ENCODE measurements around the gene RIN3.

Gene RIN3

GRCh38 chr14:92702441-92702918 is 188.9 kb downstream of the RIN3 start:
- DNase-seq = no peak

- no peak for DNase-seq
These were observed 189.9 kb downstream of the RIN3 start for GRCh38 chr14:92703516-92703915.

- DNase-seq = no peak
These were observed 190.6 kb downstream of the RIN3 start for GRCh38 chr14:92704036-92704804.

- no peak for DNase-seq
These were observed 191.2 kb downstream of the RIN3 start for GRCh38 chr14:92704821-92705220.

- DNase-seq = no peak
These were observed 192.8 kb downstream of the RIN3 start for GRCh38 chr14:92706386-92706785.

GRCh38 chr14:92709340-92710000 is 195.9 kb downstream of the RIN3 start:
- DNase-seq = no peak

DNA sequence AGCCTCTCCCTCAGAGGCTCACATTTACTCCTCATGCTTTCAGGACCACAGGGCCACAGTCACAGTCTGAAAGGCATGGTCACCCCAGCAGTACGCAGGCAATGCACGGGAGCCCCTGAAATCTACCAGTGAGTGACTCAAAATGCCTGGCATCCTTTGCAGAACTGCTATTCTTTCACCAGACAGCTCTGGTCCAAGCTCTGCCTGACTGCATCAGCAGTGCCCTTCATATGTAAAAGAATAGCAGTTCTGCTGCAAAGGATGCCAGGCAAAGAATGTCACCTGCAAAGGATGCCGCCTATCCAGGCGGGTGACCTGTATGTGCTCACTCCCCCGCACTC is 196.4 kb downstream of the RIN3 start:
- no peak for DNase-seq

- DNase-seq = no peak
These were observed 198.5 kb downstream of the RIN3 start for GRCh38 chr14:92711976-92712653.

- DNase-seq = no peak
These were observed 199.1 kb downstream of the RIN3 start for GRCh38 chr14:92712654-92713051.

- DNase-seq = peak; percentile 53
These were observed 201.2 kb downstream of the RIN3 start for GRCh38 chr14:92714739-92715307.

GRCh38 chr14:92716131-92716530 is 202.6 kb downstream of the RIN3 start:
- no peak for DNase-seq

DNA sequence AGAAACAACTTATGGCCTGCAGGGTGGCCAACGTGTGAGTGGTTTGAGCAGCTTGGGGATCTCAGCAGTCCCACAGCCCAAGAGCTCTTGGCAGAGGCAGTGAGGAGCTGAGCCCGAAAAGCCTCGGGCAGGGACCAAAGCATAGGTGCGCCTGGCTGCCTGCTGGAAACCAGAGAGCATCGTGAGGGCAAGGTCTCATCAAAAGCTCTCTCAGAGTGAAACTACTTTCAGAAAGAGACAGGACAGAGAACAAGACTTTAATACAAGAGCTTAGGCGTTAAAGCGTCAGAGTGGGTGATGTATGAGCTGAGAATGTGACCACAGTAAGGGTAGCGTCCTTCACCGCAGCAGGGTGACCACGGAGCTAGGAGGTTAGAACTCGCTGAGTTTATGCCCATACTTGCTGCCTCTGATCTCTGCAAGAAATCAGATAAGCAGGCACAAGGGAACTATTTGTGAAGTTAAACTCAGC is 204.0 kb downstream of the RIN3 start:
- peak; percentile 28 for DNase-seq

- peak; percentile 77 for DNase-seq
These were observed 205.1 kb downstream of the RIN3 start for GRCh38 chr14:92718664-92719063.

DNA sequence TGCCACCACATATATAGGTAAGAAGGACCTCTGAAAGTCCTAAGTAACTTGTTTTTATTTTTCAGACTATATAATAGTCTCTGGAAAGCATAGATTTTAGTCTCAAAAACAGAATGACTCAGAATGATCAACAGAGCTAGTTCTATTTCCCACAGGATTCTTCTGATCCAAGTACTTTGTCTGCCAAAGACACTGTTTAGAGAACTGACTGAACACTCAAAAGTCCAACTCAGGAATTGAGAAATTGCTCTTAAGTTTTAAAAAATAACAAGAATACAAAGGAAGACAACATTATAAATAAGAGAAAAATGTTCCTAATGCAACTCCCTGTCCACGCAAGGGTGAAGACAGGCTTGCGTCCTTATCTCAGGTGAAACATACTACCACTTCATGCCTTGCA is 205.8 kb downstream of the RIN3 start:
- DNase-seq = peak; percentile 43

GRCh38 chr14:92719890-92720323 is 206.3 kb downstream of the RIN3 start:
- DNase-seq = no peak

- DNase-seq = no peak
These were observed 211.1 kb downstream of the RIN3 start for GRCh38 chr14:92724516-92725340.

DNA sequence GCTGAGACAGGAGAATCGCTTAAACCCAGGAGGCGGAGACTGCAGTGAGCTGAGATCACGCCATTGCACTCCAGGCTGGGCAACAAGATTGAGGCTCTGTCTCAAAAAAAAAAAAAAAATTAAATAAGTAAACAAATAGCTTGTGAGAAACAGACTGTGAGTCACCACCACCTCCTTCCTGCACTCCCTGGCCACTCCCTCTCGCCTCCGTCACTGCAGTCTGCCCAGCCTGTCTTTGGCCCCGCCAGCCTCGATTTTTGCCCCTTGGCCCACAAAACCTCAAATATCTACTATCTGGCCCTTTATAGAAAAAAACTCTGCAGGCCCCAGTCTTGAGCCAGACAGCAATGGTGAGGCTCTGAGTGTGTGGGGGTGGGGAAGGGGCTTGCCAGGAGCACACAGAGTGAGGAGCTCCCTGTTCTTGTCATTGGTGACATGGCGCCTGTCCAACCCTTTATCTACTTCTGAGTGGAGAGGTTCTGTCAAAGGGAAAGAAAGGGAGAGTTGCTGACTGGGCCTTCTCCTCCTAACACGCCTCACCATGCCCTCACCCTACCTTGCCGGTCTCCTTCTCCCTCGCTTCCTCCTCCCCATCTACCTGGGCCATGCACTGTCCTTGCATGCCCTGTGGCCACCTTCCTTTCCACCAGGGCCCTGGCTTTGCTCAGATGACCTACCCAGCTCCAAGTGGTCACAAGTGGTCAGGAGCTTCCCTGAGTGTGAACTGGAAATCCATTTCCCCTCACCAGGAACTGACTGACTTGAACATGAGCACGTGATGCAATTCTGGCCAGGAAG is 212.8 kb downstream of the RIN3 start:
- peak; percentile 58 for DNase-seq

GRCh38 chr14:92726933-92727262 is 213.3 kb downstream of the RIN3 start:
- DNase-seq = no peak

DNA sequence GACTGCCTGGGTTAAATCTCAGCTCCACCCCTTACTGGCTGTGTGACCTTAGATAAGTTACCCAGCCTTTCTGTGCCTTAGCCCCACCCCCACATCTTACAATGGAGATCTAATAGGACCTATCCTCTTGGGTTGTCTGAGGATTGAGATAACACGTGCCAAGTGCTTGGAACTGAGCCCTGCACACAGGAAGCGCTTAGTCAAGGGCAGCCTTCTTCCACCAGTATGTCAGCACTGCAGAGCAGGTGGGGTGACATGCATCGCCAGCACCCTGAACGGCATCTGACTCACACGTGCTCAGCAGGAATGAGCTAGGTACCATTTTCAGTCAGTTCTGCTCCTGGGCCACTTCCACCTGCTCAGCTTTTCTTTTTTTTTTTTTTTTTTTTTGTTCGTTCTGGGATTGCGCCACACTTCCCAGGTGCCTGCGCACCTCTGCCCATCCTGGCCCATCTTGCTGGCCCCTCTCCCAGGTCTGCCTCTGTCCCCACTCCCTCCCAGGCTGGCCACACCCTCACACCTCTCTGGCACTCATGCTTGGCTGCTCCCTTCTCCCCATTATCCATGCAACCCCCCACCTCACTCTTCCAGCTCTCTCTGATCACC is 215.3 kb downstream of the RIN3 start:
- DNase-seq = no peak

DNA sequence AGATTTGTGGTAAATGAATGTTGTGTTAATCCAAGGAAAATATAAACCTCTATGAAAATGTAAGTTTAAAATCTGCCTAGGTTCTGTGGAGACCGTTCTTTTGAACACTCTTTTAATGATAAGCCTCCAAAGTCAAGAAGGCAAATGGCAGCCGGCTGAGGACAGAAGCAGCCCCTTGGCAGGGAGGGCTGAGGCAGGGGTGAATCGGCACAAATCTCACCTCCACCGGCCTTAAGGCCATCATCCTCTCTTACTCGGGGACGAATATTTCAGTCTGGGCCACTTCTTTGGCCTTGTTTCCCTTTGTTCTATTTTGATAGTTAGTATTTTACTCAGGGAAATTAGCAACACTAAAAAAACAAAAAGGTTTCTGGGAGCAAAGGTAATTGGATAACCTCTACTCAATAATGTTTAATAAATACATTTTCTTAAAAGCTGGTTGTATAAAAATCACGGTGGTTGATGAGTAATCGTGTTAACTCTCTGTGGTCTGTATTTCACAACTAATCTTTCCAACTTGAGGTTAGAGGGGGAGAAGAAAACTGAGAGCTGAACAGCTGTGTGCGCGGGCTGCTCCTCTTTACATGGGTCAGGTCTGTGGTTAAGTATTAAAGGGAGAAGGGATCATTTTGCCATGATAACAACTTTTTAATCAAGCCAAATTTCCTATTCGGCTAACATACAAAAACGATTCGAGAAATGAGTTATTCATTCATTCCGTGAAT is 216.2 kb downstream of the RIN3 start:
- peak; percentile 89 for DNase-seq
